Kasumi-1 (cell line): Measurements from ENCODE around the gene PCDHGB1.
"Not testable (repeated sequence)": the region's sequence is repeated elsewhere in the genome, so short reads cannot be mapped to it uniquely, and the experiment has no call there.

Experiments
- DNase-seq, 2 experiments: peaks; one replicate each; lab custom pipeline; 2025; lab: John Stamatoyannopoulos, UW

PCDHGB1 gene

GRCh38 chr5:141349917-141350619, at the start of gene PCDHGB1:
Gene PCDHGB1 (plus strand): TSS chr5:141350099. CDS start chr5:141350261, 162 bp downstream.
- no peak for DNase-seq

GRCh38 chr5:141303756-141304155, 46.1 kb upstream of the PCDHGB1 start, which contains the start of gene SLC25A2:
Gene SLC25A2 (minus strand): TSS chr5:141304049. CDS start chr5:141303865, 184 bp downstream.
- DNase-seq: no peak

GRCh38 chr5:141306630-141307029, 43.3 kb upstream of the PCDHGB1 start:
- no peak for DNase-seq

- no peak for DNase-seq
Observed at GRCh38 chr5:141313711-141314110, 36.2 kb upstream of the PCDHGB1 start.

GRCh38 chr5:141316963-141317362, 32.9 kb upstream of the PCDHGB1 start:
- not testable (repeated sequence) for DNase-seq

- DNase-seq: no peak
Observed at GRCh38 chr5:141319202-141319601, 30.7 kb upstream of the PCDHGB1 start.

- no peak for DNase-seq
Observed at GRCh38 chr5:141319699-141320098, 30.2 kb upstream of the PCDHGB1 start.

- peak; percentile 83 for DNase-seq
Observed at GRCh38 chr5:141320225-141321169, 29.4 kb upstream of the PCDHGB1 start, which contains the start of gene TAF7. Gene TAF7 (minus strand): TSS chr5:141320784. CDS start chr5:141320044, 740 bp downstream.

GRCh38 chr5:141322261-141322660, 27.6 kb upstream of the PCDHGB1 start:
- DNase-seq: no peak

- DNase-seq: no peak
Observed at GRCh38 chr5:141326088-141326854, 23.6 kb upstream of the PCDHGB1 start.

GRCh38 chr5:141328231-141328630, 21.7 kb upstream of the PCDHGB1 start:
- DNase-seq: no peak

GRCh38 chr5:141330299-141331080, 19.4 kb upstream of the PCDHGB1 start, which contains the start of gene PCDHGA1:
Gene PCDHGA1 (plus strand): TSS chr5:141330514.
- no peak for DNase-seq

- DNase-seq: not testable (repeated sequence)
Observed at GRCh38 chr5:141332571-141332970, 17.3 kb upstream of the PCDHGB1 start.

GRCh38 chr5:141338538-141339306, 11.2 kb upstream of the PCDHGB1 start, which contains the start of gene PCDHGA2:
Gene PCDHGA2 (plus strand): TSS chr5:141338760.
- DNase-seq: no peak

- DNase-seq: not testable (repeated sequence)
Observed at GRCh38 chr5:141340781-141341354, 9.0 kb upstream of the PCDHGB1 start.

GRCh38 chr5:141342773-141343172, 7.1 kb upstream of the PCDHGB1 start:
- DNase-seq: no peak

- no peak for DNase-seq
Observed at GRCh38 chr5:141343242-141343952, 6.5 kb upstream of the PCDHGB1 start, which contains the start of gene PCDHGA3. Gene PCDHGA3 (plus strand): TSS chr5:141343829. CDS start chr5:141344034, 205 bp downstream.

GRCh38 chr5:141343953-141344463, 5.9 kb upstream of the PCDHGB1 start:
- DNase-seq: no peak

GRCh38 chr5:141345327-141345726, 4.6 kb upstream of the PCDHGB1 start:
- no peak for DNase-seq
